Endothelial cell of umbilical vein (primary cell): ENCODE data around the gene LGALS7. TPM values are rescaled to one million over a fixed set of nuclear protein-coding genes. Genes with fewer than 3 reads are reported as not detected.

Source experiments
- BruUV-seq: library from RNA; stranded (reverse); fragments of 400-500 nt; replicated peaks from 2 replicates; lab custom pipeline; 2021; lab: Mats Ljungman, UMichigan
- CTCF ChIA-PET: fragments of 300-600, 350-600 bp; sonication (Branson Sonifier 250); formaldehyde crosslinking; loops from one replicate; lab custom pipeline; 2021; ENCODE audit warnings: antibody characterized with exemption, inconsistent platforms; lab: Charles Lee
- POLR2A ChIA-PET: fragments of 300-600, 350-600 bp; sonication (Branson Sonifier 250); formaldehyde crosslinking; loops from one replicate; lab custom pipeline; 2021; ENCODE audit warnings: antibody characterized with exemption, inconsistent platforms; lab: Charles Lee
- DNase-seq: peaks from one replicate; pipeline ENCODE4 v3.0.0-alpha.2; 2011; ENCODE audit warnings: low read depth, low spot score
- FAIRE-seq: peaks from 2 replicates; lab custom pipeline; 2011; peaks lifted over from hg19 to GRCh38; lab: Jason Lieb, UNC
- H2AFZ ChIP-seq: 2 replicates; pipeline ENCODE4 v1.6.0; 2012; ENCODE audit warnings: low read depth, low read length, control low read depth, inconsistent platforms
- H3K27ac ChIP-seq: 2 replicates; pipeline ENCODE4 v1.5.1; 2011; ENCODE audit warnings: low read depth, mild to moderate bottlenecking, control low read depth, low read length, moderate library complexity; ENCODE audit not compliant: insufficient read depth
- H3K27me3 ChIP-seq, 2 experiments: 2 replicates each; pipeline versions ENCODE4 v1.6.0 to v1.6.1; 2011; ENCODE audit warnings: low read length in 2 of 2, mixed read lengths in 1 of 2; ENCODE audit not compliant: control insufficient read depth in 2 of 2, insufficient read depth in 2 of 2
- H3K36me3 ChIP-seq, 2 experiments: 2 replicates in 1 of 2; 3 replicates in 1 of 2; pipeline ENCODE4 v1.5.1; 2011; ENCODE audit warnings: low read length in 2 of 2, mild to moderate bottlenecking in 1 of 2, moderate library complexity in 1 of 2; ENCODE audit not compliant: control insufficient read depth in 2 of 2, insufficient read depth in 2 of 2; ENCODE audit errors: extremely low read depth in 1 of 2
- H3K4me1 ChIP-seq: 3 replicates; pipeline ENCODE4 v1.5.1; 2011; ENCODE audit warnings: mild to moderate bottlenecking, low read length; ENCODE audit not compliant: control insufficient read depth, insufficient read depth; ENCODE audit errors: extremely low read depth
- H3K4me2 ChIP-seq: 2 replicates; pipeline ENCODE4 v1.6.1; 2011; ENCODE audit warnings: low read length, control low read depth, mixed read lengths; ENCODE audit not compliant: insufficient read depth
- H3K4me3 ChIP-seq, 3 experiments: fragments of 200-600 bp in 1 of 3; sonication (generic), shearing (Covaris generic) in 1 of 3; replicated peaks in 1 of 3; 2 replicates each; pipeline ENCODE4 v1.5.1; 2011 to 2016; ENCODE audit warnings: control low read depth in 3 of 3, low read length in 3 of 3, mild to moderate bottlenecking in 2 of 3, inconsistent platforms in 1 of 3, low read depth in 1 of 3, moderate library complexity in 1 of 3; ENCODE audit not compliant: insufficient read depth in 1 of 3
- H3K79me2 ChIP-seq: 2 replicates; pipeline ENCODE4 v1.6.0; 2012; ENCODE audit warnings: low read length, inconsistent platforms; ENCODE audit not compliant: control insufficient read depth, insufficient read depth
- H3K9ac ChIP-seq: replicated peaks from 2 replicates; pipeline ENCODE3; 2011; ENCODE audit warnings: low read length, control low read depth; ENCODE audit not compliant: insufficient read depth; ENCODE audit errors: extremely low read depth
- H3K9me1 ChIP-seq: replicated peaks from 3 replicates; pipeline ENCODE4 v1.6.0; 2011; ENCODE audit warnings: mild to moderate bottlenecking, low read length; ENCODE audit not compliant: control insufficient read depth, insufficient read depth; ENCODE audit errors: extremely low read depth
- H3K9me3 ChIP-seq: replicated peaks from 2 replicates; pipeline ENCODE4 v1.5.1; 2012; ENCODE audit warnings: low read length, inconsistent platforms; ENCODE audit not compliant: control insufficient read depth, insufficient read depth
- H4K20me1 ChIP-seq: replicated peaks from 2 replicates; pipeline ENCODE3; 2011; ENCODE audit warnings: mild to moderate bottlenecking, low read length; ENCODE audit not compliant: control insufficient read depth, insufficient read depth; ENCODE audit errors: extremely low read depth
- EZH2 ChIP-seq: IDR thresholded peaks from 2 replicates; pipeline ENCODE4 v1.6.1; 2012; ENCODE audit warnings: borderline replicate concordance, low read depth, mild to moderate bottlenecking, moderate library complexity, low read length, inconsistent platforms; ENCODE audit not compliant: severe bottlenecking
- FOS ChIP-seq: IDR thresholded peaks from 2 replicates; pipeline ENCODE4 v1.6.1; 2011; ENCODE audit warnings: mild to moderate bottlenecking, low read length, moderate library complexity, borderline replicate concordance; ENCODE audit not compliant: insufficient read depth
- GATA2 ChIP-seq: IDR thresholded peaks from 2 replicates; pipeline ENCODE4 v1.7.0; 2011; ENCODE audit warnings: low read depth, mild to moderate bottlenecking, moderate library complexity, mixed read lengths, low read length; ENCODE audit not compliant: insufficient read length, insufficient read depth
- JUN ChIP-seq: IDR thresholded peaks from 2 replicates; pipeline ENCODE4 v1.6.1; 2011; ENCODE audit warnings: borderline replicate concordance, low read depth; ENCODE audit not compliant: insufficient read length, insufficient read depth
- MYC ChIP-seq: IDR thresholded peaks from one replicate; pipeline ENCODE4 v1.6.1; 2011; ENCODE audit warnings: mild to moderate bottlenecking, low read depth, low read length
- dilution Hi-C: fragments of 300-500 bp; cut with MboI; formaldehyde crosslinking; loops from one replicate; pipeline ENCODE4 v1.15.0; 2019; ENCODE audit warnings: low sequenced_read_pairs; ENCODE audit not compliant: extremely low pct_ligation_motif_present
- intact Hi-C: fragments of 100-400 bp; cut with micrococcal nuclease; formaldehyde crosslinking; loops from one replicate; pipeline ENCODE4 v1.10.0; 2022
- polyA plus RNA-seq, 4 experiments: library from polyadenylated mRNA; depleted of rRNA in 3 of 4; stranded (reverse) in 3 of 4; unstranded in 1 of 4; fragments of >200 nt; gene quantifications; 2 replicates each; pipeline versions ENCODE4 v1.2.1 to v1.2.3, GENCODE V29; 2011 to 2012; ENCODE audit warnings: missing spikeins in 1 of 4
- total RNA-seq: library from RNA; stranded (reverse); gene quantifications from 2 replicates; pipeline ENCODE4 v1.2.3, GENCODE V29; 2021
- TF ChIP-seq, protein P1 (sequence below), 2 donors: IDR thresholded peaks; 1 replicate in 1 of 2; 2 replicates in 1 of 2; pipeline ENCODE4 v1.5.1; 2011; ENCODE audit warnings: low read length in 2 of 2, mild to moderate bottlenecking in 2 of 2, moderate library complexity in 2 of 2, control low read depth in 1 of 2, inconsistent platforms in 1 of 2, low read depth in 1 of 2; ENCODE audit not compliant: insufficient read depth in 1 of 2; ENCODE audit errors: extremely low read depth in 1 of 2

Gene LGALS7
- total and polyA plus RNA-seq, 2 donors (not counting 3 experiments of a cell fraction or from before 2014, with no cell fraction given) = not detected

- no peak overlapping the region for H3K4me3 ChIP-seq
- no peaks in the 10 kb centered on the region for H3K9me3 ChIP-seq
- H3K9me1 ChIP-seq = no peaks in the 10 kb centered on the region
- FAIRE-seq = no peak
- H3K79me2 ChIP-seq = no peaks in the 10 kb centered on the region
- H4K20me1 ChIP-seq = no peaks in the 10 kb centered on the region
- intact Hi-C loops = no loop called here
- dilution Hi-C loops = no loop called here
- ChIA-PET CTCF (no interaction called here), POLR2A (no interaction called here)
- H3K9ac ChIP-seq = no peak overlapping the region
- H3K4me1 ChIP-seq = peaks cover 9% of the 10 kb centered on the region
- no TSS peak for BruUV-seq
- DNase-seq = no peak
- H3K27me3 ChIP-seq = no peaks in the 10 kb centered on the region
- H3K36me3 ChIP-seq = no peaks in the 10 kb centered on the region
- H3K27ac ChIP-seq = no peak overlapping the region
- TF ChIP-seq EZH2 = no peak
- no peak for TF ChIP-seq JUN
- TF ChIP-seq, protein P1, sequence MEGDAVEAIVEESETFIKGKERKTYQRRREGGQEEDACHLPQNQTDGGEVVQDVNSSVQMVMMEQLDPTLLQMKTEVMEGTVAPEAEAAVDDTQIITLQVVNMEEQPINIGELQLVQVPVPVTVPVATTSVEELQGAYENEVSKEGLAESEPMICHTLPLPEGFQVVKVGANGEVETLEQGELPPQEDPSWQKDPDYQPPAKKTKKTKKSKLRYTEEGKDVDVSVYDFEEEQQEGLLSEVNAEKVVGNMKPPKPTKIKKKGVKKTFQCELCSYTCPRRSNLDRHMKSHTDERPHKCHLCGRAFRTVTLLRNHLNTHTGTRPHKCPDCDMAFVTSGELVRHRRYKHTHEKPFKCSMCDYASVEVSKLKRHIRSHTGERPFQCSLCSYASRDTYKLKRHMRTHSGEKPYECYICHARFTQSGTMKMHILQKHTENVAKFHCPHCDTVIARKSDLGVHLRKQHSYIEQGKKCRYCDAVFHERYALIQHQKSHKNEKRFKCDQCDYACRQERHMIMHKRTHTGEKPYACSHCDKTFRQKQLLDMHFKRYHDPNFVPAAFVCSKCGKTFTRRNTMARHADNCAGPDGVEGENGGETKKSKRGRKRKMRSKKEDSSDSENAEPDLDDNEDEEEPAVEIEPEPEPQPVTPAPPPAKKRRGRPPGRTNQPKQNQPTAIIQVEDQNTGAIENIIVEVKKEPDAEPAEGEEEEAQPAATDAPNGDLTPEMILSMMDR (IDR thresholded peaks at IDR 0.05; ENCODE audit: extremely low read depth in 1 of 2, insufficient read depth in 1 of 2, low read depth in 1 of 2, low read length in 2 of 2) = no peak
- TF ChIP-seq FOS = no peak
- no peak for TF ChIP-seq GATA2
- TF ChIP-seq MYC = no peak
- H3K4me2 ChIP-seq = no peak overlapping the region
- no peak overlapping the region for H2AFZ ChIP-seq
Observed at GRCh38 chr19:38796154-38796553, 22.8 kb upstream of the LGALS7 start.
